Activated T-helper 1 cell treated with anti-CD3 and anti-CD28 coated beads, Interleukin-12 subunit alpha, Interleukin-12 subunit beta, Interleukin-2, Interleukin-4 antibody, amounts not matched to agents 30 ng/mL and 10 ng/mL and 1 ng/mL, durations not matched to agents 14 hours and 24 hours and 36 hours (primary cell): ENCODE measurements around the gene IQCF5. TPM values are rescaled to one million over a fixed set of nuclear protein-coding genes. Genes with fewer than 3 reads are reported as not detected.
"Not testable (repeated sequence)": the region's sequence is repeated elsewhere in the genome, so short reads cannot be mapped to it uniquely, and the experiment has no call there.

ENCODE experiments used
- DNase-seq: peaks from one replicate; pipeline ENCODE4 v3.0.0; 2021; ENCODE audit warnings: low spot score
- H3K27ac Mint-ChIP-seq: one replicate; pipeline ENCODE4 v1.8.0; 2021; ENCODE audit warnings: mild to moderate bottlenecking, mixed read lengths
- H3K27me3 Mint-ChIP-seq: one replicate; pipeline ENCODE4 v1.8.0; 2022; ENCODE audit warnings: mild to moderate bottlenecking, moderate library complexity, mixed read lengths; ENCODE audit not compliant: insufficient read depth
- H3K36me3 Mint-ChIP-seq: one replicate; pipeline ENCODE4 v1.8.0; 2021; ENCODE audit warnings: low read depth, mixed read lengths
- H3K4me1 Mint-ChIP-seq: one replicate; pipeline ENCODE4 v1.8.0; 2021; ENCODE audit warnings: low read depth, mixed read lengths
- H3K4me3 Mint-ChIP-seq: one replicate; pipeline ENCODE4 v1.8.0; 2021; ENCODE audit warnings: mild to moderate bottlenecking, moderate library complexity, mixed read lengths
- H3K9me3 Mint-ChIP-seq: one replicate; pipeline ENCODE4 v1.8.0; 2021; ENCODE audit warnings: mixed read lengths
- intact Hi-C: fragments of 100-400 bp; cut with micrococcal nuclease; formaldehyde crosslinking; loops from one replicate; pipeline ENCODE4 v1.15.1; 2024
- total RNA-seq: library from RNA; stranded (reverse); gene quantifications from 2 replicates; pipeline ENCODE4 v1.2.3, GENCODE V29; 2022

IQCF5 gene
- total RNA-seq, 1 donor from 2014 or later: not detected

DNA sequence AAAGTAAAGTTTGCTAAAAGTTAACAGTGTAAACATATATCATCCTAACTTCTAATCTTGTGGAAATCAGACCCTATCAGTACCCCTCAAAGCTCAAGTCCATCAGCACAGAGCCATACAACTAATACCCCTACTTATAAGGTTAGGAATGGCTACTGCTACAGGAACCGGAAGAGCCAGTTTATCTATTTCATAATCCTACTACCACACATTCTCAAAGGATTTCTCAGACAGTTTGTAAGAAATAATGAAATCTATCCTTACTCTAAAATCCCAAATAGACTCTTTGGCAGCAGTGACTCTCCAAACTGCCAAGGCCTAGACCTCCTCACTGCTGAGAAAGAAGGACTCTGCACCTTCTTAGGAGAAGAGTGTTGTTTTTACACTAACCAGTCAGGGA lies 20.0 kb downstream of the IQCF5 start:
- H3K27ac Mint-ChIP-seq, H3K4me3 Mint-ChIP-seq, H3K36me3 Mint-ChIP-seq, intact Hi-C loops, H3K9me3 Mint-ChIP-seq, H3K4me1 Mint-ChIP-seq, DNase-seq: not testable (repeated sequence)
- H3K27me3 Mint-ChIP-seq: peaks cover 11% of the 10 kb centered on the region

DNA sequence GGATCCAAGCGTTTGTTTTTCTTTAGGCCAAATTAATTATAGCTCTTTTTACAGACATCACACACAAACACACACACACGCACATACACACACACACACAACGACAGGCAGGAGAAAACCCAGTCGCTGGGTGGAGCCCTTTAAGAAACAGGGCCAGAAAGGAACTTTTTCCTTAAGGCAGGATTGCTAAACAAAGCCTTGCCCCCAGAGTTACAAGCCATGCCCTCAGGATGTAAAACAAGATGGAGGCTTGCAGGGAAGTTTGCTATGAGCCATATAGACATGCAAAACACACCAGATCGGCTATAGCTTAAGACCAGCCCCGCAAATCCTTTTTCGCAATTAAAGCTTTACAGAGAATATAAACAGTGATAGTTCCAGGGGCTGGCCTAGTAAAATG lies 30.3 kb downstream of the IQCF5 start:
- no peak for DNase-seq
- H3K4me3 Mint-ChIP-seq: no peak overlapping the region
- peaks cover 35% of the 10 kb centered on the region for H3K27me3 Mint-ChIP-seq
- peaks cover 7% of the 10 kb centered on the region for H3K9me3 Mint-ChIP-seq
- H3K36me3 Mint-ChIP-seq: no peaks in the 10 kb centered on the region
- no peaks in the 10 kb centered on the region for H3K4me1 Mint-ChIP-seq
- no peak overlapping the region for H3K27ac Mint-ChIP-seq
- intact Hi-C loops: no loop called here

DNA sequence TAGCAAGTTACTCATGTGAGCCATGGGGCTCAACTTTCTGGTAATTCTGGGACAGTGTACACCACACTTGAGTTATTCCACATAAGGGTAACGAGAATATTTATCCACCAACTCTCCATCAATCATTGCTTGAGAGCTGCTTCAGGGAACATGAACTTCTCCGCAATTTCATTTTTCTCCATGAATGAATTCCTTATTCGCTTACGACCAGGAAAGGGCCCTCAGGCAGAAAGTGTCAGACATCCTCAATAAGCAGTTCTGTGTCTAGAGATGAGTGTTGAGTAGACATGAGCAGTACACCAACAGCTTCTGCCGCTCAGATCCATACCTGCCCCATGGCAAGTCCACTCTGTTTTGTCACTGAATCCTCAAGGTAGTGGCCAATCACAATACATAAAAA lies 38.8 kb downstream of the IQCF5 start:
- H3K27me3 Mint-ChIP-seq: peaks cover 29% of the 10 kb centered on the region
- no peaks in the 10 kb centered on the region for H3K4me1 Mint-ChIP-seq
- no peaks in the 10 kb centered on the region for H3K36me3 Mint-ChIP-seq
- no peaks in the 10 kb centered on the region for H3K9me3 Mint-ChIP-seq
- no peak overlapping the region for H3K27ac Mint-ChIP-seq
- no peak overlapping the region for H3K4me3 Mint-ChIP-seq
- no peak for DNase-seq
- intact Hi-C loops: no loop called here

DNA sequence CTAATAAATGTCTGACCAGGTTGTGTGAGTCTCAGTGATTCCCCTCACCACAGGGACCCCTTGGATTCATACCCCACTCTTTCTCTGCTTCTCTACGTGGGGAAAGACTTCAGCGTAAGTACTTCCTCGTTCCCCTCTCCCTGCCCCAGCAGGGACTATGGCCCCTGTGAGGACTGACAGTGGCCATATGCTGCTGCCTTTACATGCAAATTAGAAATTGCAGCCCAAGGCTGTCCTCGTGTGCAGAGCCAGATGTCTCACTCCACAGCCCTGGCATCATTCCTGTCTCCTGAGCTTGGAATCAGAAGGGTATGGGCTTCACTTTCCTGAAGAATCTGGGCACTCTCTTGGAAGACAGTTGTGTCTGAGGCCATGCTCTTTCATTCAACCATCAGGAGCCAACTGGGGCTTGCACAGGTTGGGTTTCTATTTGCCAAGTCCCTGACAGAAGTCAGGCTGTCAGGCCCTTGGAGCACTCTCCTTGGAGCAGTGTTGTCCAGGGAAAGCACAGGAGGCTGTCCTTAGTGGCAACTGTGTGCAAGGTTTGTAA lies 44.5 kb downstream of the IQCF5 start:
- H3K27ac Mint-ChIP-seq: no peak overlapping the region
- DNase-seq: no peak
- peaks cover 25% of the 10 kb centered on the region for H3K27me3 Mint-ChIP-seq
- intact Hi-C loops: no loop called here
- no peaks in the 10 kb centered on the region for H3K36me3 Mint-ChIP-seq
- peaks cover 16% of the 10 kb centered on the region for H3K9me3 Mint-ChIP-seq
- no peaks in the 10 kb centered on the region for H3K4me1 Mint-ChIP-seq
- no peak overlapping the region for H3K4me3 Mint-ChIP-seq

DNA sequence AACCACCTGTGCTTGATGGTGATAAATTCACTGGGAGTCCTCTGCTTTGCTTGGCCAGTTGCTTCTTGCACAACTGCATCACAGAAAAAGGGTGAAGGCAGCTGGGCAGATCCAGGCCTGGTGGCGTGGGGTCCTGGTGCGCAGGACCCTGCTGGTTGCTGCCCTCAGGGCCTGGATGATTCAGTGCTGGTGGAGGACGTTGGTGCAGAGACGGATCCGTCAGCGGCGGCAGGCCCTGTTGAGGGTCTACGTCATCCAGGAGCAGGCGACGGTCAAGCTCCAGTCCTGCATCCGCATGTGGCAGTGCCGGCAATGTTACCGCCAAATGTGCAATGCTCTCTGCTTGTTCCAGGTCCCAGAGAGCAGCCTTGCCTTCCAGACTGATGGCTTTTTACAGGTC lies 45.1 kb downstream of the IQCF5 start:
- Mint-ChIP-seq H3K27ac (no peak overlapping the region), H3K36me3 (no peaks in the 10 kb centered on the region), H3K4me3 (no peak overlapping the region), H3K9me3 (peaks cover 16% of the 10 kb centered on the region), H3K27me3 (peaks cover 25% of the 10 kb centered on the region), H3K4me1 (no peaks in the 10 kb centered on the region)
- intact Hi-C loops: no loop called here
- DNase-seq: no peak

DNA sequence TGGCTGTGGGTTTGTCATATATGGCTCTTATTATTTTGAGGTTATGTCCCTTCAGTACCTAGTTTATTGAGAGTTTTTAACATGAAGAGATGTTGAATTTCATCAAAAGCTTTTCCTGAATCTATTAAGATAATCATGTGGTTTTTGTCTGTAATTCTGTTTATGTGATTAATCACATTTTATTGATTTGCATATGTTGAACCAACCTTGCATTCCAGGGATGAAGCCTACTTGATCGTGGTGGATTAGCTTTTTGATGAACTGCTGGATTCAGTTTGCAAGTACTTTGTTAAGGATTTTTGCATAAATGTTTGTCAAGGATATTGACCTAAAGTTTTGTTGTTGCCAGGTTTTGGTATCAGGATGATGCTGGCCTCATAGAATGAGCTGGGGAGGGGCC lies 47.1 kb downstream of the IQCF5 start:
- no peaks in the 10 kb centered on the region for H3K36me3 Mint-ChIP-seq
- peaks cover 13% of the 10 kb centered on the region for H3K27me3 Mint-ChIP-seq
- intact Hi-C loops: no loop called here
- no peak for DNase-seq
- H3K4me3 Mint-ChIP-seq: no peak overlapping the region
- H3K27ac Mint-ChIP-seq: no peak overlapping the region
- H3K9me3 Mint-ChIP-seq: peaks cover 16% of the 10 kb centered on the region
- no peaks in the 10 kb centered on the region for H3K4me1 Mint-ChIP-seq

Other genes starting within 250 kb of the IQCF5 start
- gene TEX264, start 204.3 kb downstream of the IQCF5 start, total RNA-seq: 50.3 and 52.0 TPM in 2 replicates
- 0.96 and 1.0 TPM in 2 replicates for gene GRM2, start 168.5 kb downstream of the IQCF5 start, total RNA-seq
- gene IQCF6, start 96.4 kb downstream of the IQCF5 start, total RNA-seq: not detected in 2 replicates
- gene IQCF2, start 14.0 kb downstream of the IQCF5 start, total RNA-seq: not detected in 2 replicates
- gene IQCF1, start 27.8 kb upstream of the IQCF5 start, total RNA-seq: not detected in 2 replicates
- 91.8 and 93.1 TPM in 2 replicates for gene RRP9, start 66.3 kb upstream of the IQCF5 start, total RNA-seq
- 13.4 and 14.5 TPM in 2 replicates for gene PARP3, start 66.8 kb upstream of the IQCF5 start, total RNA-seq
- gene GPR62, start 79.8 kb upstream of the IQCF5 start, total RNA-seq: not detected in 2 replicates
- gene PCBP4, start 91.9 kb upstream of the IQCF5 start, total RNA-seq: 14.8 and 18.0 TPM in 2 replicates
- 37.9 and 38.0 TPM in 2 replicates for gene ABHD14B, start 98.4 kb upstream of the IQCF5 start, total RNA-seq
- 12.8 and 13.3 TPM in 2 replicates for gene ABHD14A, start 99.5 kb upstream of the IQCF5 start, total RNA-seq
- gene ACY1, start 107.9 kb upstream of the IQCF5 start, total RNA-seq: 58.0 and 58.5 TPM in 2 replicates
- gene RPL29, start 120.3 kb upstream of the IQCF5 start, total RNA-seq: 1,590 and 1,596 TPM in 2 replicates
- 35.4 and 37.4 TPM in 2 replicates for gene DUSP7, start 181.0 kb upstream of the IQCF5 start, total RNA-seq